Body of pancreas (tissue), 4 donors: ENCODE results near the gene UBE2I.

Source experiments
- CTCF ChIP-seq, 7 experiments: fragments of 450-650 bp in 4 of 7; fragments of 200-600 bp in 3 of 7; sonication (generic) in 3 of 7; IDR thresholded peaks; one replicate each; pipeline ENCODE4 v1.5.1; 2016 to 2019; ENCODE audit warnings: antibody characterized with exemption in 7 of 7
- POLR2A ChIP-seq, 3 donors: fragments of 450-650 bp; IDR thresholded peaks; one replicate each; pipeline ENCODE4 v1.6.1; 2016; ENCODE audit warnings: antibody characterized with exemption in 3 of 3, mild to moderate bottlenecking in 2 of 3

- TF ChIP-seq POLR2A (IDR thresholded peaks at IDR 0.05) (no peak), CTCF (IDR thresholded peaks at IDR 0.05) (no peak)
These were observed 2.5 kb downstream of the UBE2I start for GRCh38 chr16:1311738-1312466.
